Measurements from ENCODE around the gene UST. TPM values are rescaled to one million over a fixed set of nuclear protein-coding genes. Genes with fewer than 3 reads are reported as not detected.

The UST gene
- total RNA-seq, 1 donor from 2014 or later = 23.2 TPM

DNA sequence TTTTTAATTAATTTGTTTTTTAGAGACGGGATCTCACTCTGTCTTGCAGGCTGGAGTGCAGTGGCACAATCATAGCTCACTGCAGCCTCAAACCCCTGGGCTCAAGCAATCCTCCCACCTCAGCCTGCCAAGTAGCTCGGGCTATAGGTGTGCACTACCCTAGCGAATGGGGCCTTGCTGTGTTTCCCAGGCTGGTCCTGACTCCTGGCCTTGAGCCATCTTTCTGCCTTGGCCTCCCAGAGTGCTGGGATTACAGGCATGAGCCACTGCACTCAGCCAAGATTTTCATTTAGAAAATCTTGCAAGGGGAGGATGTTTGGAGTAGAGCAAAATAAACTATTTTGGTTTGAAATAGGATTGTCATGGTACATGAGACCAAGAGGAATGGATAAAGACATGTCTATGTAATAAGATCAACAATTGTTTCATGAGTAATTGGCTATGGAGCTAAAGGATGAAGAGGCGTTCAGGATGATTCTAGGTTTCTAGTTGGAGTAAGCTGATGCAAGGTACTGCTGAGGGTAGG, 237.8 kb downstream of the UST start:
- DNase-seq (ENCODE audit: low spot score) = no peak
- Mint-ChIP-seq H3K4me3 (ENCODE audit: unreplicated experiment) (no peak overlapping the region), H3K36me3 (ENCODE audit: low read depth, unreplicated experiment) (peaks cover 23% of the 10 kb centered on the region), H3K27ac (ENCODE audit: unreplicated experiment) (no peak overlapping the region), H3K27me3 (ENCODE audit: unreplicated experiment) (peaks cover 7% of the 10 kb centered on the region), H3K9me3 (ENCODE audit: unreplicated experiment) (no peaks in the 10 kb centered on the region), H3K4me1 (ENCODE audit: unreplicated experiment) (peaks cover 4% of the 10 kb centered on the region)
- TF ChIP-seq, protein P1, sequence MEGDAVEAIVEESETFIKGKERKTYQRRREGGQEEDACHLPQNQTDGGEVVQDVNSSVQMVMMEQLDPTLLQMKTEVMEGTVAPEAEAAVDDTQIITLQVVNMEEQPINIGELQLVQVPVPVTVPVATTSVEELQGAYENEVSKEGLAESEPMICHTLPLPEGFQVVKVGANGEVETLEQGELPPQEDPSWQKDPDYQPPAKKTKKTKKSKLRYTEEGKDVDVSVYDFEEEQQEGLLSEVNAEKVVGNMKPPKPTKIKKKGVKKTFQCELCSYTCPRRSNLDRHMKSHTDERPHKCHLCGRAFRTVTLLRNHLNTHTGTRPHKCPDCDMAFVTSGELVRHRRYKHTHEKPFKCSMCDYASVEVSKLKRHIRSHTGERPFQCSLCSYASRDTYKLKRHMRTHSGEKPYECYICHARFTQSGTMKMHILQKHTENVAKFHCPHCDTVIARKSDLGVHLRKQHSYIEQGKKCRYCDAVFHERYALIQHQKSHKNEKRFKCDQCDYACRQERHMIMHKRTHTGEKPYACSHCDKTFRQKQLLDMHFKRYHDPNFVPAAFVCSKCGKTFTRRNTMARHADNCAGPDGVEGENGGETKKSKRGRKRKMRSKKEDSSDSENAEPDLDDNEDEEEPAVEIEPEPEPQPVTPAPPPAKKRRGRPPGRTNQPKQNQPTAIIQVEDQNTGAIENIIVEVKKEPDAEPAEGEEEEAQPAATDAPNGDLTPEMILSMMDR (IDR thresholded peaks at IDR 0.05; ENCODE audit: unreplicated experiment) = no peak

DNA sequence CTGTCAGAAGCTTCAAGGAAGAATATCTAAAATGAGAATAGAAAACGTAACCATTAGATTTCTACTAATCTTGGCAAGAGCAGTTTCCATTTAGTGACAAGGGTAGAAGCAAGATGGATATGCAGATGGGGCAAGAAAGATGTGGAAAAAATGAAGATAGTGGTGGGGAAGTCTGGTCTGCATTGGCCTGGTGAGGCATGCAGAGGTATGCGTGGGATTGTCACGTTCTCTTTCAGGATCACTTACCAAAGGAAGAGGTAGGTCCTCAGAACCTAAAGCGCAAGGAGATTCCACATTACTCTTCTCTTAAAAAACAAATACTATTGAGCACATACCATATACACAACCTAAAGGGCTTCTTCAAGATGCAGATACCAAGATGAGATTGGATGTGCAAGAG, 238.7 kb downstream of the UST start:
- H3K4me3 Mint-ChIP-seq (ENCODE audit: unreplicated experiment) = no peak overlapping the region
- peaks cover 7% of the 10 kb centered on the region for H3K27me3 Mint-ChIP-seq (ENCODE audit: unreplicated experiment)
- no peak for DNase-seq (ENCODE audit: low spot score)
- no peaks in the 10 kb centered on the region for H3K9me3 Mint-ChIP-seq (ENCODE audit: unreplicated experiment)
- peaks cover 9% of the 10 kb centered on the region for H3K4me1 Mint-ChIP-seq (ENCODE audit: unreplicated experiment)
- H3K36me3 Mint-ChIP-seq (ENCODE audit: low read depth, unreplicated experiment) = peaks cover 23% of the 10 kb centered on the region
- no peak overlapping the region for H3K27ac Mint-ChIP-seq (ENCODE audit: unreplicated experiment)
- TF ChIP-seq, protein P1 (IDR thresholded peaks at IDR 0.05; ENCODE audit: unreplicated experiment) = no peak

DNA sequence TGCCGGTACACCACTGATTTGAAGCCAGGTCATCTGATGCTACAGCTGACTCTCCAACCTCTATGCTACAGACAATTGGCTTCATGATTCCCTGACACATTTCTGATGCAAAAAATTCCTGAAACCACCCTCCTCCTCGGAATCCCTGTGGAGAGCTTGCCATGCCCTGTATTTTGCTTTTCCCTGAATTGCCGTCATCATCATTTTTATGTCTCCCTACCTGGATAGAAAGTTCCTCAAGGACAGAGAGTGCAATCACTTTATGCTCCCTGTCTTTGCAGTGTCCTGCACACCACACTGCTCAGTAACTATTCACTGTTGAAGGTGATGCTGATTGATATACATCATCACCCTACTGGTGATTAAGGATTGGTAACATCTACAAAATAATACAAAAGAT, 239.8 kb downstream of the UST start:
- Mint-ChIP-seq H3K27ac (ENCODE audit: unreplicated experiment) (no peak overlapping the region), H3K9me3 (ENCODE audit: unreplicated experiment) (no peaks in the 10 kb centered on the region), H3K4me1 (ENCODE audit: unreplicated experiment) (peaks cover 12% of the 10 kb centered on the region), H3K4me3 (ENCODE audit: unreplicated experiment) (no peak overlapping the region), H3K36me3 (ENCODE audit: low read depth, unreplicated experiment) (peaks cover 20% of the 10 kb centered on the region), H3K27me3 (ENCODE audit: unreplicated experiment) (peaks cover 4% of the 10 kb centered on the region)
- TF ChIP-seq, protein P1 (IDR thresholded peaks at IDR 0.05; ENCODE audit: unreplicated experiment) = no peak
- no peak for DNase-seq (ENCODE audit: low spot score)

DNA sequence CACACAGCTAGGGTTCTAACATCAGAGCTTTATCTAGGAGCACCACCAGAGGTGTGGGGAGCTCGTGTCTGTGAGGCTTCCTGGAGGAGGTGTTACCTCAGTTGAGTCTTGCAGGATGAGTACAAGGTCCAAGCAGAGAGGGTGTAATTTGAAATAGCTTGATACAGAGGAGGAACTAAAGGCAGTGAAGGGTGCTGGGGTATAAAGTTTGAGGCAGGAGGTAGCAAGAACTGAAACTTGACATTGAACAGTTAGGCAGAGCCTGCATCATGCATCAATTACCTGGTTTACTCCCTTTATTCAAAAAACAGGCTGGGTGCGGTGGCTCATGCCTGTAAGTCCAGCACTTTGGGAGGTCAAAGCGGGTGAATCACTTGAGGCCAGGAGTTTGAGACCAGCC, 241.2 kb downstream of the UST start:
- Mint-ChIP-seq H3K36me3 (ENCODE audit: low read depth, unreplicated experiment) (peaks cover 26% of the 10 kb centered on the region), H3K9me3 (ENCODE audit: unreplicated experiment) (no peaks in the 10 kb centered on the region)

DNA sequence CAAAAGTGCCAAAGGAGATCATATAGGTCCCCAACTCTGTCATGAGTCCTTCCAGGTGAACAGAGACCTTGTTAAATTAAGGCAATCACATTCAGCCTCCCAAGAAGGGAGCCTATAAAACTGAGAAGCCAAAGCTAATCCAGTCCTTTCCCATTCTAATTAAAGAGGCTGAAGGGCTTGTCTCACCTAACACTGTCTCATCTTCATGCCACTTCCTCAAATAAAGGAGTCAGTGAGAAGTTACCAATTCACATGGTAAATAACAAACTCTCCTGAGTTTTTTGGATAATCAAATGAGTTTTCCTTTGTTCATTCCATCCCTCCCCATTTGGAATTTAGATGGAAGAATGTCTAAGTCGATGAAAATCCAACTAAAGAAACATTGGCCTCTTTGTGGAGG, 242.8 kb downstream of the UST start:
- DNase-seq (ENCODE audit: low spot score) = no peak
- peaks cover 4% of the 10 kb centered on the region for H3K27me3 Mint-ChIP-seq (ENCODE audit: unreplicated experiment)
- TF ChIP-seq, protein P1 (IDR thresholded peaks at IDR 0.05; ENCODE audit: unreplicated experiment) = no peak
- H3K4me1 Mint-ChIP-seq (ENCODE audit: unreplicated experiment) = peaks cover 15% of the 10 kb centered on the region
- H3K9me3 Mint-ChIP-seq (ENCODE audit: unreplicated experiment) = no peaks in the 10 kb centered on the region
- peaks cover 27% of the 10 kb centered on the region for H3K36me3 Mint-ChIP-seq (ENCODE audit: low read depth, unreplicated experiment)
- no peak overlapping the region for H3K27ac Mint-ChIP-seq (ENCODE audit: unreplicated experiment)
- H3K4me3 Mint-ChIP-seq (ENCODE audit: unreplicated experiment) = no peak overlapping the region

More for the DNA sequence above, 241.2 kb downstream of the UST start:
- H3K27me3 Mint-ChIP-seq (ENCODE audit: unreplicated experiment) = peaks cover 6% of the 10 kb centered on the region
- TF ChIP-seq, protein P1 (IDR thresholded peaks at IDR 0.05; ENCODE audit: unreplicated experiment) = no peak
- DNase-seq (ENCODE audit: low spot score) = no peak
- H3K4me1 Mint-ChIP-seq (ENCODE audit: unreplicated experiment) = peaks cover 12% of the 10 kb centered on the region
- no peak overlapping the region for H3K4me3 Mint-ChIP-seq (ENCODE audit: unreplicated experiment)
- H3K27ac Mint-ChIP-seq (ENCODE audit: unreplicated experiment) = no peak overlapping the region
